ENCODE results near the gene ADGRD1.
"Not testable (repeated sequence)": the region's sequence is repeated elsewhere in the genome, so short reads cannot be mapped to it uniquely, and the experiment has no call there.

ADGRD1 gene

DNA sequence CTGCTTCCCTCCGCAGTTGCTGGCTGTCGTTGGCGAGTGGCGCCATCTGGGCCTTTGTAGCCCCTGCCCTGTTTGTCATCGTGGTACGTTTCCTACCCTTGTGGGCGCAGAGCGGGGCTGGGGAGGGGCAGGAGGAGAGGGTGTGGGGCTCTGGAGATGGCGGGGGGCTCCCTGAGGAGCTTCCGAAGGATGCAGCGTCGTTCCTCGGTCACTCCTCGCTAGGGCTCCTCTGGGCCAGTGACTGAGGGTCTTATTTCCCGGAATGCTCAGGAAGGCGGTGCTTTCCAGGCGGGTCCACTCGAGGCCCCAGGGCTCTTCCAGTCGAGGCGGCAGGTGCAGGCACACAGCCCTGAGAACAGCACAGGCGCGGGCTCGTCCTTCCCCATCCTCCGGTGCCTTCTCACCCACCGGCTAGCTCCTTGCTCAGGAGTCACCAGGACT is 167.1 kb downstream of the ADGRD1 start:
- Histone ChIP-seq H3K9me3 (ENCODE audit: control insufficient read depth in 1 of 2, low read length in 2 of 2) (no peaks in the 10 kb centered on the region), H3K4me3 (ENCODE audit: low read depth in 1 of 2, low read length in 2 of 2) (no peak overlapping the region), H3K36me3 (ENCODE audit: control insufficient read depth in 1 of 2, insufficient read depth in 2 of 2, low read length in 2 of 2) (peaks cover 0 to 3% of the 10 kb centered on the region in 2 donors), H3K9ac (ENCODE audit: low read depth in 1 of 2, low read length in 2 of 2) (no peak overlapping the region), H3K27ac (ENCODE audit: low read depth, low read length) (no peak overlapping the region), H3K4me1 (ENCODE audit: control insufficient read depth in 1 of 2, insufficient read depth in 2 of 2, low read length in 2 of 2) (no peaks in the 10 kb centered on the region), H3K27me3 (ENCODE audit: control insufficient read depth in 1 of 2, insufficient read depth in 2 of 2, low read length in 2 of 2) (no peaks in the 10 kb centered on the region)

DNA sequence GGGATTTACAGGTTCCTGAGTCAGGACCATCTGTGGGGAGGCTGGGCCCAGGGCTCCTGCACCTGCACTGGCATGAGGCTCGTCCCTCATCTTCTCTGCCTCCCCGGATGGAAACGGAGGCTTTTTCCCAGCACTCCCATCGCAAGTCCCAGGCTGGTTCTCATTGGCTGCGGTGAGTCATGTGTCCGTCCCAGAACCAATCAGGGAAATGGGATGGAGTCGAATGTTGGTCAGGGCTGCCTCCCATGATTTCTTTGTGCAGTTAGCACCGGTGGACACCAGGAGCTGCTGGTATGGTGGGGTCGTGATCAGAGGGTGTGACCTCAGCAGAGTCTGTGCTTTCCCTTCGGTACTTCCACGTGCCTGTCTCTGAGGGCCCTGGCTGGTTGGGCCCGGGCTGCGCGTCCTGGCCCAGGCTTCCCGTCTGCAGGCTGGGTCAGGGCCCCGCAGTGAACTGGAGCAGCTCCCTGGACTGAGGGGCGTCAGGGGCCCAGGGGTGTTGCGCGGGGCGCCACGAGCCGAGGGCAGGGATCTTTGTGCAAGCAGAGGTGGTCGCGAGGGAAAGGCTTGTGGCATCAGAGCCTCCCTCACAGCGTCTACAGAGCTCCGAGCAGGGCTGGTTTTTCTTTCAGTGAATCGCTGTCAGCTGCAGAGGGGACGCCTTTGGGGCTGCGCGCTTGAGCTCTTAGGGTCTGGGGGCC is 168.1 kb downstream of the ADGRD1 start:
- Histone ChIP-seq H3K27me3 (ENCODE audit: control insufficient read depth in 1 of 2, insufficient read depth in 2 of 2, low read length in 2 of 2) (no peaks in the 10 kb centered on the region), H3K9me3 (ENCODE audit: control insufficient read depth in 1 of 2, low read length in 2 of 2) (no peaks in the 10 kb centered on the region), H3K36me3 (ENCODE audit: control insufficient read depth in 1 of 2, insufficient read depth in 2 of 2, low read length in 2 of 2) (peaks cover 0 to 3% of the 10 kb centered on the region in 2 donors), H3K27ac (ENCODE audit: low read depth, low read length) (no peak overlapping the region), H3K4me1 (ENCODE audit: control insufficient read depth in 1 of 2, insufficient read depth in 2 of 2, low read length in 2 of 2) (no peaks in the 10 kb centered on the region), H3K4me3 (ENCODE audit: low read depth in 1 of 2, low read length in 2 of 2) (no peak overlapping the region), H3K9ac (ENCODE audit: low read depth in 1 of 2, low read length in 2 of 2) (no peak overlapping the region)

- Histone ChIP-seq H3K9me3 (ENCODE audit: control insufficient read depth in 1 of 2, low read length in 2 of 2) (no peaks in the 10 kb centered on the region), H3K4me1 (ENCODE audit: control insufficient read depth in 1 of 2, insufficient read depth in 2 of 2, low read length in 2 of 2) (no peaks in the 10 kb centered on the region), H3K27me3 (ENCODE audit: control insufficient read depth in 1 of 2, insufficient read depth in 2 of 2, low read length in 2 of 2) (no peaks in the 10 kb centered on the region), H3K4me3 (ENCODE audit: low read depth in 1 of 2, low read length in 2 of 2) (no peak overlapping the region), H3K9ac (ENCODE audit: low read depth in 1 of 2, low read length in 2 of 2) (no peak overlapping the region), H3K27ac (ENCODE audit: low read depth, low read length) (no peak overlapping the region), H3K36me3 (ENCODE audit: control insufficient read depth in 1 of 2, insufficient read depth in 2 of 2, low read length in 2 of 2) (peaks cover 0 to 3% of the 10 kb centered on the region in 2 donors)
Measured at GRCh38 chr12:131122631-131123030, 168.9 kb downstream of the ADGRD1 start.

DNA sequence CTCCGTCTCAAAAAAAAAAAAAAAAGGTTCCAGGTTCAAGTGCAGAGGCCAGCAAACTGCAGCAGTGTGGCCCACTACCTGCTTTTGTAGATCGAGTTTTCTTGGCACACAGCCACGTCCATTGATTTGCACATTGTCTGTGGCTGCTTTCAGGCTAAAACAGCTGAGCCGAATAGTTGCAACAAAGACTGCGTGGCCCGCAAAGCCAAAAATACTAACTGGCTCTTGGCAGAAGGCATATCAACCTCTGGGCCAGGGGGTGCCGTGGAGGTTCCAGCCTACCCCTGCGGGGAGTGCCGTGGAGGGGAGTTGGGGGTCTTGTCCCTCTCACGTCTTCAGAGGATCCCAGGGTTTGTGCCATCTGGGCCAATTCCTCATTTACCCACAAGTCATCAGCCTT is 170.1 kb downstream of the ADGRD1 start:
- H3K9me3 ChIP-seq (ENCODE audit: control insufficient read depth in 1 of 2, low read length in 2 of 2) = no peaks in the 10 kb centered on the region
- no peaks in the 10 kb centered on the region for H3K36me3 ChIP-seq (ENCODE audit: control insufficient read depth in 1 of 2, insufficient read depth in 2 of 2, low read length in 2 of 2)
- no peaks in the 10 kb centered on the region for H3K4me1 ChIP-seq (ENCODE audit: control insufficient read depth in 1 of 2, insufficient read depth in 2 of 2, low read length in 2 of 2)
- H3K4me3 ChIP-seq (ENCODE audit: low read depth in 1 of 2, low read length in 2 of 2) = no peak overlapping the region
- no peak overlapping the region for H3K9ac ChIP-seq (ENCODE audit: low read depth in 1 of 2, low read length in 2 of 2)
- H3K27me3 ChIP-seq (ENCODE audit: control insufficient read depth in 1 of 2, insufficient read depth in 2 of 2, low read length in 2 of 2) = no peaks in the 10 kb centered on the region
- no peak overlapping the region for H3K27ac ChIP-seq (ENCODE audit: low read depth, low read length)

- H3K27ac ChIP-seq (ENCODE audit: low read depth, low read length) = no peak overlapping the region
- H3K4me1 ChIP-seq (ENCODE audit: control insufficient read depth in 1 of 2, insufficient read depth in 2 of 2, low read length in 2 of 2) = no peaks in the 10 kb centered on the region
- no peak overlapping the region for H3K9ac ChIP-seq (ENCODE audit: low read depth in 1 of 2, low read length in 2 of 2)
- H3K27me3 ChIP-seq (ENCODE audit: control insufficient read depth in 1 of 2, insufficient read depth in 2 of 2, low read length in 2 of 2) = no peaks in the 10 kb centered on the region
- H3K9me3 ChIP-seq (ENCODE audit: control insufficient read depth in 1 of 2, low read length in 2 of 2) = no peaks in the 10 kb centered on the region
- no peaks in the 10 kb centered on the region for H3K36me3 ChIP-seq (ENCODE audit: control insufficient read depth in 1 of 2, insufficient read depth in 2 of 2, low read length in 2 of 2)
- no peak overlapping the region for H3K4me3 ChIP-seq (ENCODE audit: low read depth in 1 of 2, low read length in 2 of 2)
Measured at GRCh38 chr12:131124487-131125280, 171.0 kb downstream of the ADGRD1 start.

GRCh38 chr12:131126662-131127173 is 173.0 kb downstream of the ADGRD1 start:
- Histone ChIP-seq H3K36me3 (ENCODE audit: control insufficient read depth in 1 of 2, insufficient read depth in 2 of 2, low read length in 2 of 2) (no peaks in the 10 kb centered on the region), H3K27me3 (ENCODE audit: control insufficient read depth in 1 of 2, insufficient read depth in 2 of 2, low read length in 2 of 2) (no peaks in the 10 kb centered on the region), H3K9me3 (ENCODE audit: control insufficient read depth in 1 of 2, low read length in 2 of 2) (no peaks in the 10 kb centered on the region), H3K4me3 (ENCODE audit: low read depth in 1 of 2, low read length in 2 of 2) (no peak overlapping the region), H3K9ac (ENCODE audit: low read depth in 1 of 2, low read length in 2 of 2) (no peak overlapping the region), H3K4me1 (ENCODE audit: control insufficient read depth in 1 of 2, insufficient read depth in 2 of 2, low read length in 2 of 2) (no peaks in the 10 kb centered on the region), H3K27ac (ENCODE audit: low read depth, low read length) (no peak overlapping the region)

DNA sequence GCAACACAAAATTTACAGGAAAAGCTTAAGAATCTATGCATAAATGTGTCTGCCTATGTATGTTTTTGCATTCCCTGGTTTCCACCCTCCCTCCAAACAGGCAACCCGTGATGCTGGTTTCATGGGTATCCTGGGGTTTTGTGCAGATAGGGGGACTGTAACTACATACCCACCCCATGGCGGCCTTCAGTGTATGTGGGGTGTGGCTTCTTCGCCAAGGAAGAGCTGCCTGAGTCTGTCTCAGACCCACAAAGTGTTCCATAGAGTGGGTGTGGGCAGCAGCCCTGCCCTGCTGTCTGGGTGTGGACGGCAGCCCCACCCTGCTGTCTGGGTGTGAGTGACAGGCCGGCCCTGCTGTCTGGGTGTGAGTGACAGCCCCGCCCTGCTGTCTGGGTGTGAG is 174.8 kb downstream of the ADGRD1 start:
- no peaks in the 10 kb centered on the region for H3K36me3 ChIP-seq (ENCODE audit: control insufficient read depth in 1 of 2, insufficient read depth in 2 of 2, low read length in 2 of 2)

DNA sequence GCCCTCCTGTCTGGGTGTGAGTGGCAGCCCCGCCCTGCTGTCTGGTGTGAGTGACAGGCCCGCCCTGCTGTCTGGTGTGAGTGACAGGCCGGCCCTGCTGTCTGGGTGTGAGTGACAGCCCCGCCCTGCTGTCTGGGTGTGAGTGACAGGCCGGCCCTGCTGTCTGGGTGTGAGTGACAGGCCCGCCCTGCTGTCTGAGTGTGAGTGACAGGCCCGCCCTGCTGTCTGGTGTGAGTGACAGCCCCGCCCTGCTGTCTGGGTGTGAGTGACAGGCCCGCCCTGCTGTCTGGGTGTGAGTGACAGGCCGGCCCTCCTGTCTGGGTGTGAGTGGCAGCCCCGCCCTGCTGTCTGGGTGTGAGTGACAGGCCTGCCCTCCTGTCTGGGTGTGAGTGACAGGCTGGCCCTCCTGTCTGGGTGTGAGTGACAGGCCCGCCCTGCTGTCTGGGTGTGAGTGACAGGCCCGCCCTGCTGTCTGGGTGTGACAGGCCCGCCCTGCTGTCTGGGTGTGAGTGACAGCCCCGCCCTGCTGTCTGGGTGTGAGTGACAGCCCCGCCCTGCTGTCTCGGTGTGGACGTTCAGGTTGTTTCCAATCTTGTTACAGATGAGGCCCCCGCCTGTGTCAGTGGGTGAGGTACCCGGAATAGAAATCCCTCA is 175.4 kb downstream of the ADGRD1 start:
- not testable (repeated sequence) for H3K27me3 ChIP-seq (ENCODE audit: control insufficient read depth in 1 of 2, insufficient read depth in 2 of 2, low read length in 2 of 2); H3K9ac ChIP-seq (ENCODE audit: low read depth in 1 of 2, low read length in 2 of 2); H3K27ac ChIP-seq (ENCODE audit: low read depth, low read length); H3K4me3 ChIP-seq (ENCODE audit: low read depth in 1 of 2, low read length in 2 of 2); H3K36me3 ChIP-seq (ENCODE audit: control insufficient read depth in 1 of 2, insufficient read depth in 2 of 2, low read length in 2 of 2); H3K9me3 ChIP-seq (ENCODE audit: control insufficient read depth in 1 of 2, low read length in 2 of 2); H3K4me1 ChIP-seq (ENCODE audit: control insufficient read depth in 1 of 2, insufficient read depth in 2 of 2, low read length in 2 of 2)

More for the DNA sequence above, 174.8 kb downstream of the ADGRD1 start:
- Histone ChIP-seq H3K27ac (ENCODE audit: low read depth, low read length) (no peak overlapping the region), H3K27me3 (ENCODE audit: control insufficient read depth in 1 of 2, insufficient read depth in 2 of 2, low read length in 2 of 2) (no peaks in the 10 kb centered on the region), H3K4me1 (ENCODE audit: control insufficient read depth in 1 of 2, insufficient read depth in 2 of 2, low read length in 2 of 2) (no peaks in the 10 kb centered on the region), H3K9ac (ENCODE audit: low read depth in 1 of 2, low read length in 2 of 2) (no peak overlapping the region), H3K9me3 (ENCODE audit: control insufficient read depth in 1 of 2, low read length in 2 of 2) (no peaks in the 10 kb centered on the region), H3K4me3 (ENCODE audit: low read depth in 1 of 2, low read length in 2 of 2) (no peak overlapping the region)

GRCh38 chr12:131129839-131130238 is 176.1 kb downstream of the ADGRD1 start:
- Histone ChIP-seq H3K36me3 (ENCODE audit: control insufficient read depth in 1 of 2, insufficient read depth in 2 of 2, low read length in 2 of 2) (no peaks in the 10 kb centered on the region), H3K27ac (ENCODE audit: low read depth, low read length) (no peak overlapping the region), H3K9me3 (ENCODE audit: control insufficient read depth in 1 of 2, low read length in 2 of 2) (no peaks in the 10 kb centered on the region), H3K27me3 (ENCODE audit: control insufficient read depth in 1 of 2, insufficient read depth in 2 of 2, low read length in 2 of 2) (no peaks in the 10 kb centered on the region), H3K9ac (ENCODE audit: low read depth in 1 of 2, low read length in 2 of 2) (no peak overlapping the region), H3K4me1 (ENCODE audit: control insufficient read depth in 1 of 2, insufficient read depth in 2 of 2, low read length in 2 of 2) (no peaks in the 10 kb centered on the region), H3K4me3 (ENCODE audit: low read depth in 1 of 2, low read length in 2 of 2) (no peak overlapping the region)

All from duodenal mucosa (tissue), 2 donors.